Bone marrow (tissue), 2 donors: Measurements from ENCODE around the gene GLT8D1.

ENCODE experiments used
- DNase-seq, 2 donors: peaks; one replicate each; lab custom pipeline; 2025; lab: John Stamatoyannopoulos, UW

Gene GLT8D1

DNA sequence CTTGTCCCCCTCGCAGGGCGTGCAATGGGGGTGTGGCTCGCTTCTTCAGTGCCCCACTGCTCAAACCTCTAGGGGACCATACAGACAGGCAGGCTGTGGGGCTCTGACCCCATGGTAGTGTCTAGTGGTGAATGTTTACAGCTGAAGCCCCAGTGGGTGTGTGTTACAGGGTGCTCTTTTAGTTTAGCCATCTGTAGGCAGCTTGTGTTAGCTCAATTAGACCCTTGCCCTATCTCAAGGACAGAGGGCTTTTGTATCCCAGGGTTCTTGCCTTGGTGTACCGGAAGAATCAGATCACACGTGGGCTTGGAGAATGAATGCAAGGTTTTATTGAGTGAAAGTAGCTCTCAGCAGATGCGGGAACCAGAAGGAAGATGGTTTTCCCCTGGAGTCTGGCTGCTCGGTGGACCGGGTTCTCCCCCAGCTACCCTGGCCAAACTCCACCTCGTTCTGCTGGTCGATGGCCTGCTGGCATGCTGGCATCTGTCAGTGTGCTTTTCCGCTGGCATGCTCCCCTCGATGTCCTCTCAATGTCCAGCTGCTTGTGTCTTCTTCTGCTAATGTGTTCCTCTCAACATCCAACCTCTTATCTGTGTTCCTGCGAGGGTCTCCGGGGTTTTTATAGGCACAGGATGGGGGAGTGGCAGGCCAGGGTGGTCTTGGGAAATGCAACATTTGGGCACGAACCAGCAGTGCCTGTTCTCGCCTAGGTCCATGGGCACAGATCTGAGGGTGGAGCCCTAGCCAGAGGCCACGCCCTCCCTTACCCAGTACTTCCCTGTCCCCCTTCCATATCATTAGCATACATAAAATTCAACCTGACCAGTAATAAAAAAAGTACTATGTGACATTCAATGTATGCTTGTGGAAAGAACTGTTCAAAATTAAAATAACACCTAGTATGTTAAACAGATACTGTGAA lies 7.0 kb upstream of the GLT8D1 start:
- no peak for DNase-seq

DNA sequence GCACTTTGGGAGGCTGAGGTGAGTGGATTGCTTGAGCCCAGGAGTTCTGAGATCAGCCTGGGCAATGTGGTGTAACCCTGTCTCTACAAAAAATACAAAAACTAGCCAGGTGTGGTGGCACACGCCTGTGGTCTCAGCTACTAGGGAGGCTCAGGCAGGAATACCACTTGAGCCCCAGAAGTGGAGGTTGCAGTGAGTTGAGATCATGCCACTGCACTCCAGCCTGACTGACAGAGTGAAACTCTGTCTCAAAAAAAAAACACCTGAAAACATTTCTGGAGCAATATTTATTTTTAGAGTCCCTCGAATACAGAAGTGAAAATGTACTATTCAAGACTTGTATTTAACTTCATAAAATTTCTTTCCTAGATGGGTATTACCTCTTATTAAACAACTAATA lies 4.9 kb upstream of the GLT8D1 start:
- no peak for DNase-seq

DNA sequence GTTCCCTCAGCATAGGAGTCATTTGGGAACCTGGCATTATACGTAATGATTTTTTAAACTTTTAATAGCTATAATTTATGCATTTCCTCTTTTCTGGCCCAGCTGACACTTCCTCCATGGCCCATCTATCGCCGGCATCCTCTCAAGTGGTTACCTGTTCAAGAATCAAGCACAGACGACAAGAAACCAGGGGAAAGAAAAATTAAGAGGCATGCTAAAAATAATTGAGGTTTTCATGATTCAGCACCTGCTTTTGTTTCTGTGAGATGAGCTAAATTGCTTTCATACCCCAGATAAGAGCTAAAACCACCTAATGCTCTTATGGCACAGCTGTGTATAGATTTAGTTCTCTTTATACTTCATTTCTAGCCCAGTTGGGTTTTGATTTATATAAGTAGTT lies 2.0 kb upstream of the GLT8D1 start:
- DNase-seq: no peak

DNA sequence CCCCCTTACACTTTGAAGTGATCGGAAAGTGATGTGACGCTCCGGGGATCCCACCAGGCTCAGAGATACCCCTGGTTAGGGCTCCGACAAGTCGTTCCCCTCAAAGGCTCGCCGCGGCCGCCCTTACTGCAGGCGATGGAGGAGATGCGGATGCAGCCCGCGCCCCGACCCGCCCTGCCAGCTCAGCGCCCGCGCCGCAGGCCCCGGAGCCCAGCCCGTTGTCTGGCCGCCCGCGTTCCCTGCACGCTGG lies 228 bp downstream of the GLT8D1 start:
- DNase-seq: no peak

DNA sequence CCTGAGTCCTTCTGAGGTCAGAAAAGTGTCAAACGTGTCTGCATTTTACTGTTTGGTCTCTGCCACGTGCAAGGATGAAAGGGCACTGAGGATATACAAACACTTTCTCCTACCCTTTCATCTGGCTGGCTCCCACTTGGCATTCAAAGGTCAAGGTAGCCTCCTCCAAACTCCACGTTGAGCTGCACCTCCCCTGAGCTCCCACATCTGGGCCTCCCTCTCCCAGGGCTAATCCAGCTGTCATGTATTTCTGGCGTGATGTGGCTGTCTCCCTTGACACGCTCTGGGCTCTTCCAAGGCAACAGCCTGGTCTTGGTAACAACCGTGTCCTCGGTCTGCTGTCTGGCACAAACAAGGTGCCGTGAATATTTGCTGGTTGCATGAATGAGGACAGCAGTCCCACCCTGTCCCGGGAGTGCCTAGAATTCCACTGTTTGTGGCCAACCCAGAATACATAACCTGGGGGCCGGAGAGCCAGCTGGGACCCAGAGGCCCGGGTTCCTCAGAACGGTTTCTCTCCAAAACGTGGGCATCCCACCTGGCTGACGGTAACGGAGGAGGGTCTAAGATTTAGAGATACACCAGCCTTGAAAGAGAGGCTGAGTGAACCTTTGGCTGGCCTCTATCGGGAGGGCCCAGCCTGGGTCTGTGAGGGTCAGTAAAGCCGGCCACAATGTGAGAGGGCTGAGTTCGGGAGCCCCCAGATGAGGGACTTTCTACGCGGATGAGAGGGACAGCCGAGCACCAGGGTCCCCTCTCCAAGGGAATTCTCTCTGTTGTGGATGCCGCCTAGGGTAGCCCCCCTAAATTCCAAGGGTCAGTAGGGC lies 767 bp downstream of the GLT8D1 start:
- no peak for DNase-seq

DNA sequence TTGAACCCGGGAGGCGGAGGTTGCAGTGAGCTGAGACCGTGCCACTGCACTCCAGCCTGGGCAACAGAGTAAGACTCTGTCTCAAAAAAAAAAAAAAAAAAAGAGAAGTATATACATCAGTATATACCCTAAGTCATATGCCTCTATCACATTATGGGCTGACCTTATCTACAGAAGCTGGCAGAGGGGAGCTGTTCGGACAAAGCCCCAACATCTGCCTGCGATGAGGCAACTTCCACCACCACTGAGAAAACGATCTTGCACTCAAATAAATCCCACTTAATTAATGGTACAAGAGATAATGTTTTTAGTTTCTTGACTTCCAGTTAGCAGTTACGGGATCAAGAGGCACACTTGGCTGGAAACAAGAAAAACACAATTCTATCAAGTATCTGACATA lies 2.2 kb downstream of the GLT8D1 start:
- DNase-seq: no peak

DNA sequence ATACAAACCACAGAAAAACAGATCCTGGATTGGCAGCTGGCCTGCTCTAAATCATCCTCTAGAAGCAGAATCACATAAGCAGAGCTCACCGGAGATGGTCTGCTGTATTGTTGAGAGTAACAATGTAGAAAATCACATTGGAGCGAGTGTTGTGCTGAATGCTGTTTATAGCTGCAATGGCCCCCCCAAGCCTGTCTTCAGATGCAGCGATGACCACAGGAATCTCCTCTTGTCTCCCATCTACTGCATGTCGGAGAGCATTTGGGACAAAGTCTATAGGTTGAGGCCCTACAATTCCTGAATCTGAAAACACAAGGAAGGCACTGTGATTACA lies 8.0 kb downstream of the GLT8D1 start:
- DNase-seq: no peak

DNA sequence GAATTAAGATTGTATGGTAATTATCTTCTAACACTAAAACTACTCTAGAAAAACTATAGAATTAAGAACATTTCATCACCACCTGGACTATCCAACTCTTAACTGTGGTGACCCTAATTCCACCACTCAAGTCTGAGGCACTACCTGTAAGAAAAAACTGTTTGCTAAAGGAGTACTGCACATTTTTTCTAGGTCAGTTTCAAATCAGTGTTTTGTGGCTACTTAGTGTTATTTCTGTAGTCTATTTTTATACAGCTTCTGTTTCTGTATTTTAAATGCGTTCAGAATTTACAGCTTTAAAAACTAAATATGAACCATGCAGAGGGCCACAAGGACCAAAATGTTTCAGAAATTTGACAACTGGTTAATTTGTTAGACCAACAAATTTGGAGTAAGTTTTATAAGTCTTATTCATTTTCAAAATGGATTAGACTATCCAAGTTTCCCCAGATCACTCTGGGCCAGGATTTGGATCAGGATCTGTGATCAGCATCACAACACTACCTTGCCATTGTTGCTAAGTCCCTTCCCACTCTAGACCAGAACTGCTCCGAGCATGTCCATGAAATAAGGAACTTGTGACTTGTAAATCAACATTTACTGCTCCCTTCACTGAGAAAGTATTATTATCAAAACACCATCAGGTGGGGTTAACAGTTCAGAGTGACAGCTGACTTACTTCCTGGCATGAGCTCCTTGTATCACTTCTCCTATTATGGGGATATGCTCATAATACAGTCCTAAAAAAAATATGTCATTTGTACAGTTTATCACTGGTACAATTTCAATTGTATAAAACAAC lies 8.6 kb downstream of the GLT8D1 start:
- no peak for DNase-seq

DNA sequence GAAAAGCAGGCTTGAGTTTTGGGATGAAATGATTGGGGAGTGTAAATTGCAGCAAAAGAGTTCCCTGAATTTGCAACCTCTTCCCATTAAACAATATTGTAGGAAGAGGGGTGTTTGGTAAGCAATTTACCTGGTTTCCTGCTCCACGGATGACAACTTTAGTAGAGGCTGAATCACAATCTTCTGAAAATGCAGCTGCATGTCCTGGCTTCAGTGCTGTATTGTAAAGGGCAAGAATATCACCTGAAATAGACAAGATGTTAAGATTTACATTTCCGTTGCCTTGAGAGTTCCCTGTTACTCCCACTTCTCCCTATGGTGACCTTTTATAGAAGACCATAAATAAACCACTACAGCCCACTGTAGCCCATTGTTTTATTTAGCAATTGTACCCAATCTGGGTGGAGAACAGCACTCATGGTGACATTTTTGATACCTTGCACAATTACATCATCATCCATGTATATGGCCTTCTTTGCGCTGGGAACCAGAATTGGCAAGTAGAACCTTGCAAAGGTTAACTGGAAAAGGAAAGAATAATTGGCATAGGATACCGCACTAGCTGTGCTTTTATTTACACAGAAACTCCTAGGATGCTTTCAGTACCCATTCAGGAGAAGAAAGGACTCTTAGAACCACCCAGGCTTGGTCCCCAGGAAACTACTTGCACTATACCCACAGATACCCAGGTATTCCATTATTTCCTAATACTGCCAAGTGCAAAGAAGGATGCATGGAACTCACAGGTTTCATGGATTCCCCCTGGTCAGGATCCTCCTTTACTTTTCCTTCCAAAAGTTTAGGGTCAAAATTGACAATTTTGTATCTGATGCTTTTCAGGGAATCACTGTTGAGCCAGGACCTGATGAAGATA lies 9.6 kb downstream of the GLT8D1 start:
- no peak for DNase-seq

DNA sequence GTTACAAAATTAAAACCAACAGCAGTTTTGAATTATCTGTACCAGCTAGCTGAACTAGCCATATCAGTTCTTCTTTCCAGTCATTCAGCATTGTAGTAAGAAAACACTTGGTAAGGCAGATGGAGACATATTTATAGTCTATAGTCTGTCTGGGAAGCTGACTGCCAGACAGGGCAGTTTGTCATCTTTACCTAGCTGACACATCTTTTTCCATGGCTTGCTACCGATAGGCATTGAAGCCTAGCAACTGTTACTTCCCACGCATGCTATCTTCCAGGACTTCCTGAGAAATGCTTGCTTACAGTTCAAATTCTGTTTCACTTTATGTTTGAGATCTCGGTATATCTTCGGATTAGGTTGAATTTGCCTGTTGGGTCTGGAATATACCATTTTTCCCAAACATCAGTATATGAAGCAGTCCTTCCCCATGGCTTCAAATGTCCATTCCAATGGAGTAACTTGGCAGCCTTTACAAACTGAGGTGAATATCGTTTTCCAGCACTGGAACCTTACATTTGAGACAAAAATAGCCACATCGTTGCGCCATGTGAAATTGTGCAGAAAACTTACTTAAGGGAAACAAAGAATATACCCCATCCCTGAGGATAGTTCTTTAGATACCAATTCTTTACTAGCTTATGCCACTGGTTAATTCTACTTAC lies 10.9 kb downstream of the GLT8D1 start:
- DNase-seq: no peak

DNA sequence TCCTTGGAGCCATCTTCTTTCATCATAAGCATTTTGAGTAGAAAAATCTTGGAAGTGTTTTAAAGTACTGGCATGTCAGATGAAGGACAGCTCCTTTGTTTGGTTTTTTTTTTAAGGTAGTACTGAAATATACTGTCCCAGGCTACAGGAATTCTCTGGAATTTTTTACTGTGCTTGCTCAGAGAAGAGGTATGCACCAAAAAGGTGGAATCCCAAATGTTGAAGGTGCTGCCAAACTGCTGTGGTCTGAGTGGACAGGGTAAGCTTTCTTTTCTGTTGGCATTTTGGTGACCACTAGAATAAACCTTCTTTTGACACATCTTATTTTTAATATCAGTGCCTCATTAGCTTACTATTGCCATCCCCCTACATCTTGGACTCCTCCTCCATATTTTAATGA lies 12.5 kb downstream of the GLT8D1 start:
- DNase-seq: no peak

DNA sequence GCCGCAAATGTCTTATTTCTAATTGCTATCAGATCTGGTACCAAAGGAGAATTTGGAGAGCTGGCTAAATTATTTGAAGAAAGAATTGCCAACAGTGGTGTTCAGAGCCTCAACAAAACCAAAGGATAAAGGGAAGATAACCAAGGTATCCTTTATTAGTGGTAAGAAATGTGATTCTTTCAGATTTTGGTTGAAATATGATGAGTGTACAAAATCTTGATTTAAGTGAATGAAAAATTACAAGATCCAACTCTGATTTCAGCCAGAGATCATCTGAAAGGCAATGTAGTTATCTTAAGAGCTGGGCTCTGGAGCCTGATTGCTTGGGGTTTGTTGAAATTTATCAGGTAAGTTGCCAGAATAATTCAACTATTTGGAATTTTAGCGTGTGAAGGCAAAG lies 15.0 kb downstream of the GLT8D1 start:
- DNase-seq: no peak

DNA sequence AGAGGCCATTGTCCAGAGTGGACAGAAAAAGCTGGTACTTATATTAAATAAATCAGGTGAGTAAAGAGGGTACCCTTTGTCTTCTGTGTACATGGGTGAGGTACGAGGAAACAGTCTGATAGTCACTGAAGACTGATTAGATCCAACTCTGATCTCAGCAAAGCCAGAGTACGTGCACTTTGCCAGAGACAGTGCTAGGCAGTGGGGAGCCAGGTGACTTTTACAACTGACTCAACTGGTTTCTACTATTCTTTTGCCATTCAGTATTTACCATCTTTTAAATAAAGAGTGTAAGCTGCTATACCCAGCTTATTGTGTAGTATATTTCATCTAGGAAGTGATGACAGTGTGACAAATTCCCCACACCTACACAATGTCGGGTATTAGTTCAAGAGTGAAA lies 16.4 kb downstream of the GLT8D1 start:
- no peak for DNase-seq

DNA sequence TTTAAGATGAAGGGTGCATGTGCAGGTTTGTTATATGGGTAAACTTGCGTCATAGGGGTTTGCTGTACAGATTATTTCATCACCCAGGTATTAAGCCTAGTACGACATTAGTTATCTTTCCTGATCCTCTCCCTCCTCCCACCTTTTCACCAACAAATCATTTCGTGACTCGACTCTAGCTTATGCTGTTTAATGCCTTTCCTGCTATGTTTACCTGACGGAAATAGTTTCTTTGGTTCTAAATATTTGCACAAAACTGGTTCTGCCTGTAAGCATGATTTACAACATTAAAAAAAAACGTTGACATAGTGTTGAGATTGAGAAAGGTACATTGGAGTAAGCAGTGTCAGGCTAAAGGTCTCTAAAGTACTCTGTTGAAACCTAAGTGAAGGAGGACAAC lies 17.3 kb downstream of the GLT8D1 start:
- no peak for DNase-seq

DNA sequence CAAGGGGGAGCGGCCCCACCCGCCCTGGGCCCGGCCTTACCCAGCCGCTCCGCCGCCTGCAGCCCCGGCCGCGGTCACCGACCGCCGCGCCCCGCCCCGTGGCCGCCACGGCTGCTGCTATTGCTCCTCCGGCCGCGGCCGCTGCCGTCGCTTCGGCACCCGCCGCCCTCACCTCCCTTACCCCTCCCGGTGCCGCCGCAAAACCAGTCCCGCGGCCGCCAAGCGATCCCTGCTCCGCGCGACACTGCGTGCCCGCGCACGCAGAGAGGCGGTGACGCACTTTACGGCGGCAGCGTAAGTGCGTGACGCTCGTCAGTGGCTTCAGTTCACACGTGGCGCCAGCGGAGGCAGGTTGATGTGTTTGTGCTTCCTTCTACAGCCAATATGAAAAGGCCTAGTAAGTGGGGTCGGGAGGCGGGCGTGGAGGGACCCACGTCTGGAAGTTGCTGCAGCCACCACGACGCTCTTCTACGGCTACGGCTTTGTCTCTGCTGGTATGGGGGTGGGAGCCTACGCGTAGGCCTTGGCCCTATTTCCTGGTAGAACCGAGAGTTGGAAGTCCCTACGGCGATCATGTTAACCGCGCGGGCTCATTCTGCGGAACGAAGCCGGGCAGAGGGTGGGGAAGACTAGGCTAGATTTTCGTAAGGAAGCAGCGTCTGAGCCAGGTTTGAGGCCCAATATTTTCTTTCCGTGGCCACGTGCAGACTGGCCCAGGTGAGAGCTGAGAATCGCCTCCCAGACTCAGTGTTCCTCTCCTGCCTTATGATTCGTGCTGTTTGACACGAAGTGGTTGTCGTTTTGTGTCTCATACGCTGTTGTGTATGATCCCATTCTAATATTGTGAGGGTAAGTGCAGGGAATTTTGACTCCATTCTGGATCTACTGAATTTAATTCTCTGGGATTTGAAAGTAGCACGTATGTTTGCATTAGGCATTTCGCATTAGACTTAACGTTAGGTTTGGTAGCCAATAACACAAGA lies 19.6 kb downstream of the GLT8D1 start, which contains the start of the genes GNL3 and PBRM1:
Gene GNL3, plus strand, starts transcription at position 324 of the 983 bp plus-strand sequence. Its CDS starts 61 bp downstream, at position 385.
Gene PBRM1, minus strand, starts transcription at position 205 of the 983 bp plus-strand sequence.
- peak; percentile 90 to 91 for DNase-seq

DNA sequence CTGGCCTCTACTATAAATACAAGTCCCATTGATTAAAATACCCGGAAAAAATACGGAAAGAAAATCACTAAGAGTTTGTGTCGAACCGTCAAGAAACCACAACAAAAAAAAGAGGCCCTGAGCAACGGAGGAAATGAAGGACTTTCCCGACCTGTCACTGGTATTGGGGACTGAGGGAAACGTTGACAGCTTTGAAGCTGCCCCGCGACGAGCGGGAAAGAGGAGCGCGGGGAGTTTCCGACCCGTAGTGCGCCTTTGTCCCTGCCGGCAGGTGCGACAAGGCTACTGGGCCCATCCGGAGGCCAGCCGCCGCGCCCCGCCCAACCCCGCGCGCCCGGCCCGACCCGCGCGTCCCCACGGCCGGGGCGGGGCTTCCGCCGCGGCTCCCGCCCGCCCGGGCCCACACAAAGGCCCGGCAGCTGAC lies 20.3 kb downstream of the GLT8D1 start:
- DNase-seq: peak; percentile 20 to 90

DNA sequence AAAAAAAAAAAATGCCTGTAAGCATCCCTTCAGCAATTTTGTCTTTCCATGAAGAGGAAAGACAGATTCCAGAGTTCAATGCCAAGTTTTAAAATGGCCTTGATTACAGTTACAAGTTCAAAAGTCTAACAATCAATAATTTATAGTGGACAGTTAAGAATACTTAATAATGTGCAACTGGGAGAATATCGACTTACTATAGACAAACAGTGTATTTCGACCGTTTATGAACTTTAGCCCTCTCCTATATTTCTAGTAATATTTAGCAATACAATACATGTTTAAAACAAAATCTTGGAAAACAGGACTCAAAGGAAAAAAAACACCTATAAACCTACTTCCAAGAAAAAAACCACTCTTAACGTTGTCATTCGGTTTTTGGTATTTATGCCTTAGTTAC lies 21.4 kb downstream of the GLT8D1 start:
- no peak for DNase-seq

DNA sequence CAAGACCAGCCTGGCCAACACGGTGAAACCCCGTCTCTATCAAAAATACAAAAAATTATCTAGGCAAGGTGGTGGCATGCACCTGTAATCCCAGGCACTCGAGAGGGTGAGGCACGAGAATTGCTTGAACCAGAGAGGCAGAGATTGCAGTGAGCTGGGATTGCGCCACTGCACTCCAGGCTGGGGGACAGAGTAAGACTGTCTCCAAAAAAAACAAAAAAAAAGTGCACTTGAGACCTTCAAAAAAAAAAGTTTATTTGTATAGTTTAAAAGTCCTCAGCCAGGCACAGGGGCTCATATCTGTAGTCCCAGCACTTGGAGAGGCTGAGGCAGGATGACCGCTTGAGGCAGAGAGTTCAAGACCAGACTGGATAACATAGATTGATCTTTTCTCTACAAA lies 22.0 kb downstream of the GLT8D1 start:
- DNase-seq: no peak

DNA sequence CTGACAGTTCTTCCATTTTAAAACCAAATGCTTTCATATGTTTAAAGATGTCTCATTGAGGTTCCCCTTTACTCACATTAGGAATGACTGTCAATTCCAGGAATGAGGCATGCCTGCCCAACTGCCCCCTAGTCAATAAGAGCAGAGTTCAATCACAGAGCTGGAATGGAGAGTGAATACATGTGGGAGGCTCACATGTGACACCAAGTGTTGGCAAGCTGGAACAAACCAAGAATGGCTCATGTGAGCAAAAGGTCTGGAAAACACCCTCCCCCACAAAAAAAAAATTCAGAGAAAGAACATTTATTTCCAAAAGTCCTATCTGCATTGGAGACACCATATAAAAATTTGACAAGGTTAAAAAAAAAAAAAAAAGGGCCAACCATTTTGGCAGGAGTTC lies 23.6 kb downstream of the GLT8D1 start:
- DNase-seq: no peak

DNA sequence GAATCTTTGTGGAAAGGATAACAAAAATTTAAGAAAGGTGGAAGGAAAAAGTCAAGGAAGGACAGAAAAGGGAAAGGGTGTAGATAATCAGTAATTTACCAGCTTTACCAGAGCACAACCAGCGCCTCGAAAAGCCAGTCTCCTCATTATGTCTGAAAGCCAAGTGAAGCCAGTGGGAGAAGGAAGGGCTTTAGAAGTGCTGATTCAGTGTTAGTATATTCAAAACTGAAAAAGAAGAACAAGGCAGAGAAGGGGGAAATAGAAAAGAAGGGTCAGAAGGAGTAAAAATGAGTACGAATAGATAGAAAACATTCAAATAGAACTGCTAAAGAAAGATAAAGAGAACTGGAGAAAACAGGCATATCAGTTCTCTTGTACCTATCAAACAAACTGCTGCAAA lies 24.0 kb downstream of the GLT8D1 start:
- DNase-seq: no peak
